Ishikawa (cell line): ENCODE results near the gene PRKCE.

Experiments
- CEBPB ChIP-seq: IDR thresholded peaks from 2 replicates; pipeline ENCODE4 v1.6.1; 2012
- EGR1 ChIP-seq: IDR thresholded peaks from 2 replicates; pipeline ENCODE4 v1.6.1; 2012
- EP300 ChIP-seq: IDR thresholded peaks from 2 replicates; pipeline ENCODE4 v1.6.1; 2012; ENCODE audit warnings: borderline replicate concordance
- NFIC ChIP-seq: IDR thresholded peaks from 2 replicates; pipeline ENCODE4 v1.6.1; 2012
- TCF12 ChIP-seq: IDR thresholded peaks from 2 replicates; pipeline ENCODE4 v1.6.1; 2012; ENCODE audit warnings: low read depth
- TEAD4 ChIP-seq: IDR thresholded peaks from 2 replicates; pipeline ENCODE4 v1.6.1; 2012
- YY1 ChIP-seq: IDR thresholded peaks from 2 replicates; pipeline ENCODE4 v1.6.1; 2012; ENCODE audit warnings: low read depth
- TF ChIP-seq, protein P1 (sequence below): IDR thresholded peaks from 2 replicates; pipeline ENCODE4 v1.6.1; 2012
- TF ChIP-seq, protein P2 (sequence below): IDR thresholded peaks from 2 replicates; pipeline ENCODE4 v1.6.1; 2012; ENCODE audit warnings: low read depth, mild to moderate bottlenecking
- TF ChIP-seq, protein P3 (sequence below): IDR thresholded peaks from 2 replicates; pipeline ENCODE4 v1.6.1; 2012

DNA sequence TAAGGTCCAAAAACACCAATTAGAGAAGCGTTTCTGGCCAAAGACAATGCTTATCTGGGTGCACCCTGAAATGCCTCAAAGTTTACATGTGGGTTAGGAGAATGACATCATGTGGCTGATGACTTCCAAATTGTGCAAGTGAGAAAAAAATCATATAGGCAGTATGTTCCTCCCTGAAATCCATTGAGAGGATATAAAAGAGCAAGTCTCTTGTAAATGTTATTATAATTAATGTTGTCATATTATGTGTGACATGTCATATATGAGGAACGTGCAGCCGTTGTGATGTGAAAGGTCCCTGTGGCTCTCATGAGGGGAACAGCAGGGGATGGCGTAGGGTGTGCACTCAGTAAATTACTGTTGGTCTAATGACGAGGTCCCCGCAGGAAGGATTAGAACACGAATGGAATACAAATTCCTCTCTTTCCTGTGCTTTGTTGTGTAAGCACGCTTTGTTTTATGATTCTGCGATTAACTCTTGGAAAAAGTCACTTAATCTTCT, 290.8 kb downstream of the PRKCE start:
- TF ChIP-seq, protein P1, sequence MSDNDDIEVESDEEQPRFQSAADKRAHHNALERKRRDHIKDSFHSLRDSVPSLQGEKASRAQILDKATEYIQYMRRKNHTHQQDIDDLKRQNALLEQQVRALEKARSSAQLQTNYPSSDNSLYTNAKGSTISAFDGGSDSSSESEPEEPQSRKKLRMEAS, result no peak
- TF ChIP-seq, protein P2, sequence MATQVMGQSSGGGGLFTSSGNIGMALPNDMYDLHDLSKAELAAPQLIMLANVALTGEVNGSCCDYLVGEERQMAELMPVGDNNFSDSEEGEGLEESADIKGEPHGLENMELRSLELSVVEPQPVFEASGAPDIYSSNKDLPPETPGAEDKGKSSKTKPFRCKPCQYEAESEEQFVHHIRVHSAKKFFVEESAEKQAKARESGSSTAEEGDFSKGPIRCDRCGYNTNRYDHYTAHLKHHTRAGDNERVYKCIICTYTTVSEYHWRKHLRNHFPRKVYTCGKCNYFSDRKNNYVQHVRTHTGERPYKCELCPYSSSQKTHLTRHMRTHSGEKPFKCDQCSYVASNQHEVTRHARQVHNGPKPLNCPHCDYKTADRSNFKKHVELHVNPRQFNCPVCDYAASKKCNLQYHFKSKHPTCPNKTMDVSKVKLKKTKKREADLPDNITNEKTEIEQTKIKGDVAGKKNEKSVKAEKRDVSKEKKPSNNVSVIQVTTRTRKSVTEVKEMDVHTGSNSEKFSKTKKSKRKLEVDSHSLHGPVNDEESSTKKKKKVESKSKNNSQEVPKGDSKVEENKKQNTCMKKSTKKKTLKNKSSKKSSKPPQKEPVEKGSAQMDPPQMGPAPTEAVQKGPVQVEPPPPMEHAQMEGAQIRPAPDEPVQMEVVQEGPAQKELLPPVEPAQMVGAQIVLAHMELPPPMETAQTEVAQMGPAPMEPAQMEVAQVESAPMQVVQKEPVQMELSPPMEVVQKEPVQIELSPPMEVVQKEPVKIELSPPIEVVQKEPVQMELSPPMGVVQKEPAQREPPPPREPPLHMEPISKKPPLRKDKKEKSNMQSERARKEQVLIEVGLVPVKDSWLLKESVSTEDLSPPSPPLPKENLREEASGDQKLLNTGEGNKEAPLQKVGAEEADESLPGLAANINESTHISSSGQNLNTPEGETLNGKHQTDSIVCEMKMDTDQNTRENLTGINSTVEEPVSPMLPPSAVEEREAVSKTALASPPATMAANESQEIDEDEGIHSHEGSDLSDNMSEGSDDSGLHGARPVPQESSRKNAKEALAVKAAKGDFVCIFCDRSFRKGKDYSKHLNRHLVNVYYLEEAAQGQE, result no peak
- no peak for TF ChIP-seq EP300
- TF ChIP-seq NFIC, result no peak
- no peak for TF ChIP-seq CEBPB
- no peak for TF ChIP-seq EGR1
- no peak for TF ChIP-seq TCF12
- TF ChIP-seq, protein P3, sequence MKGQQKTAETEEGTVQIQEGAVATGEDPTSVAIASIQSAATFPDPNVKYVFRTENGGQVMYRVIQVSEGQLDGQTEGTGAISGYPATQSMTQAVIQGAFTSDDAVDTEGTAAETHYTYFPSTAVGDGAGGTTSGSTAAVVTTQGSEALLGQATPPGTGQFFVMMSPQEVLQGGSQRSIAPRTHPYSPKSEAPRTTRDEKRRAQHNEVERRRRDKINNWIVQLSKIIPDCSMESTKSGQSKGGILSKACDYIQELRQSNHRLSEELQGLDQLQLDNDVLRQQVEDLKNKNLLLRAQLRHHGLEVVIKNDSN, result no peak
- no peak for TF ChIP-seq YY1
- TF ChIP-seq TEAD4, result no peak
